DMS 273 treated with DMSO at 0.1 percent for 48 hours (cell line): ENCODE measurements around the gene DSG4.

Experiments
- DNase-seq: peaks from one replicate; lab custom pipeline; 2025; lab: John Stamatoyannopoulos, UW

DSG4 gene

GRCh38 chr18:31407649-31408048 is 31.1 kb downstream of the DSG4 start:
- DNase-seq, result no peak

- DNase-seq, result no peak
Observed at GRCh38 chr18:31409276-31409675, 32.7 kb downstream of the DSG4 start.

- no peak for DNase-seq
Observed at GRCh38 chr18:31410716-31411483, 34.3 kb downstream of the DSG4 start.

- no peak for DNase-seq
Observed at GRCh38 chr18:31413137-31413536, 36.6 kb downstream of the DSG4 start.

DNA sequence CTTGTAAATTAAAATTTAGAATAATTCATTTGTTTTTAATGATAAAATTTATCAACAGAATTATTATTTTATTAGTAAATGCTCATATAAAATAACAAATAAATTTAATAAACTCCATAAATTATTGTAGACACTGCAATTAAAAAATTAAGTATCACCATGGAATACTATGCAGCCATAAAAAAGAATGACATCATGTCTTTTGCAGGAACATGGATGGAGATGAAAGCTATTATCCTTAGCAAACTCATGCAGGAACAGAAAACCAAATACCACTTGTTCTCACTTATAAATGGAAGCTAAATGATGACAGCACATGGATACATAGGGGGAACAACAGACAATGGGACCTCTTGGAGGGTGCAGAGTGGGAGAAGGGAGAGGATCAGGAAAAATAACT is 41.3 kb downstream of the DSG4 start:
- DNase-seq, result no peak

DNA sequence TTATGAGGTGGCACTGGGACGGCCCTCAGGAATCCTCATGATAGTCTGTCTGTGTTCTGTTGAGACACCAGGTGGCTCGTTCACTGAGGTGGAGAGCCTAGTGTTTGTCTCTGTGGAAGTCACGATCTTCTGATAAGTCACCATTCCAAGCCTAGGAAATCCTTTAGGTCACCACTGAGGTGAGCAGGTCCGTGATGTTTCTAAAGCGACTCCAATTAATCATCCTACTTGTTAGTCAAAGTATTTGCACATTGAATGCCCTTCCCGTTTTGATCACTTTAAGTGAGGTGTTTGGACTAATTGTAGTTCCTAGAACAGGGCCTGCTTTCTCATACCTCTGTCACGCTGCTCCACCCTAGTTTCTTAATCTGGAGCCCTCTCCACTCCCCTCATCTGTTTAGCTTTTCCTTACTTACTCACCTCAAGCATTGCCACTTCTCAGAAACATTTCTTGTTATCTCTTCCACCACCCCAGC is 42.9 kb downstream of the DSG4 start:
- DNase-seq, result no peak

- DNase-seq, result no peak
Observed at GRCh38 chr18:31420032-31420431, 43.5 kb downstream of the DSG4 start.

- no peak for DNase-seq
Observed at GRCh38 chr18:31420524-31420923, 43.9 kb downstream of the DSG4 start.

- no peak for DNase-seq
Observed at GRCh38 chr18:31424383-31424988, 47.9 kb downstream of the DSG4 start.

DNA sequence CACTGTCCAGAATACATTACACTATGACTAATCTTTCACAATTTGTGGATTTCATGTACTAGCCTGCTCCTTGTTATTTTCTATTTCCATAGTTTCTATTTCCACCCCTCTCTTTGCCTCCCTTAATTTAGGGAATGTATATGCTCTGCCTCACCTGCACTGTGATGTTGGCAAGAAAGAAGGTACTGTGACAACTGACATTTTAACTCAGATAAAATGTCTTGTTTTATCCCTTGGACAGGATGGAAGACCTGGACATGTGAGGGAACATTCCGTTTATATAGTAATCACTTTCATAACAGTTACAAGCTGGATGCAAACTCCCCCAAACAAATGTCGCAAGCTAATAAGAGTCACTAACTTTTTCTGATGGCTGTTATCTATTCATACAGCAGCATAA is 49.4 kb downstream of the DSG4 start:
- DNase-seq, result no peak

DNA sequence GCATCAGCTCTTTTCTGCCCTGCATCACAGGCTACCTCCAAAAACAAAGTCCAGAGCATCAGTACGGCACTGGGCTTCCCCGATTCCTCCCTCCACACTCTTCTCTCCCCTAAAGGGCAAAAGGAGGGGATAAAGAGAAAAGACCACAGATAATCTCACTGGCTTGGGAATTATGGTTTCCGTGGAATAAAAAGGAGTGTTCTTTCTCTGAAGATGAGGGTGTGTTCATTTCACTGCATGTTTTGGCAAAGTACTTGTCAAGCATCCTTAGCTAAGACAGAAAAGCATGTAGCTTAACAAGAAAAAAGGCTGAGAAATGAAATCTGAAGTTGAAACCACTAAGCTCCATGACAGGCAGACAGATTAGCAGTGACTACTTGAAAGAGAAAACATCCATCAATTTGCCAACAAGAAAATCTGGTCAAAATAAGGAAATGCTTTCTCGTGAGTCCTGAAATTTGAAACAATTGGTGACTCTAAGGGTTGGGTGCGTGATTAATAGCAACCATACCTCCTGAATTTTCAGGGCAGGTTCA is 50.4 kb downstream of the DSG4 start:
- DNase-seq, result no peak

GRCh38 chr18:31428211-31428610 is 51.6 kb downstream of the DSG4 start:
- DNase-seq, result no peak

DNA sequence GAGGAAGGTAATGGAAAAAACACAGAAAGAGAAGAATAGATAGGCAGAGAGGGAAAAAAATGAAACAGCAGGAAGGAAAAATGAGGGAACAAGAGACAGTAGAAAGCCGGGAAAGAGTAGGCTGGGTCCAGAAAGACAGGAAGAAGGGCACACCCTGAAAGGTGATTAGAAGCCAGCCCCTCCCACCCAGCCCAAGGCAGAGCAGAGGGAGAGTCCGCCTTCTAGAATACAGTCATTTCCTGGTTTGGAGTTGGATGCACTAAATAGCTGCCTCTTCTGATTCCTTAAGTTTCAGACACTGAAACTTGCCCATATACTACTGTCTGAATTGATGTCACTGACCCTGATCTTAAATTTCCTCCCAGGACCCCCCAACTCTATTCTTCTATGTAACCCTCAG is 53.0 kb downstream of the DSG4 start:
- no peak for DNase-seq

DNA sequence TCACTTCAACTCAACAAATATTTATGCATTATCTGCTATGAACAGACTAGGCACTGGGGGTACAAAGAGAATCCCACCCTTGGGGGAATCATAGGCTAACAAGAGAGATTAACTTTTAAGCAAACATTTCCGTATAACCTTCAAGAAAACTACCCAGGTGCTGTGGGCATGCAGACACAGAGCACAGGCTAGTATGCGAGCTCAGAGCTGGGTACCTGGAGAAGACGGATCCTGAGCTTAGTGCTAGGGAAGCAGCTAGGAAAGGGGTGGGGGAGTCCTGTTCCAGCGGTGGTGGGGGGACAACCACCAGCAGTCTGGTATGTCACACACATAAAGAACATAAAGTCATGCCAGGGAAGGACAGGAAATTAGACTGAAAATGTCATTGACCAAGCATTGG is 53.5 kb downstream of the DSG4 start:
- no peak for DNase-seq

- DNase-seq, result no peak
Observed at GRCh38 chr18:31430554-31430953, 54.0 kb downstream of the DSG4 start.

DNA sequence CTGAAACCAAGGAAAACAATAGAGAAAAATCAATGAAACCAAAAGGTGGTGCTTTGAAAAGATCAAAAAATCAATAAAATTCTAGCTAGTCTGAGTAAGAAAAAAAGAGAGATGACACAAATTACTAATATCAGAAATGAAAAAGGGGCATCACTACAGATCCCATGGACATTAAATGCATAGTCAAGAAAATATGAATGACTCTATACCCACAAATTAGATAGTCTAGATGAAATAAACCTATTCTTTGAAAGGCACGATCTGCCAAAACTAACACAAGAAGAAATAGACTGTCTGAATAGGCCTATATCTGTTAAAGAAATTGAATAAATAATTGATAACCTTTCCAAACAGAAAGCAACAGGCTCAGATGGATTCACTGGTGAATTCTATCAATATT is 55.7 kb downstream of the DSG4 start:
- no peak for DNase-seq

GRCh38 chr18:31436825-31437224 is 60.2 kb downstream of the DSG4 start:
- DNase-seq, result no peak

- no peak for DNase-seq
Observed at GRCh38 chr18:31438402-31438801, 61.8 kb downstream of the DSG4 start.

DNA sequence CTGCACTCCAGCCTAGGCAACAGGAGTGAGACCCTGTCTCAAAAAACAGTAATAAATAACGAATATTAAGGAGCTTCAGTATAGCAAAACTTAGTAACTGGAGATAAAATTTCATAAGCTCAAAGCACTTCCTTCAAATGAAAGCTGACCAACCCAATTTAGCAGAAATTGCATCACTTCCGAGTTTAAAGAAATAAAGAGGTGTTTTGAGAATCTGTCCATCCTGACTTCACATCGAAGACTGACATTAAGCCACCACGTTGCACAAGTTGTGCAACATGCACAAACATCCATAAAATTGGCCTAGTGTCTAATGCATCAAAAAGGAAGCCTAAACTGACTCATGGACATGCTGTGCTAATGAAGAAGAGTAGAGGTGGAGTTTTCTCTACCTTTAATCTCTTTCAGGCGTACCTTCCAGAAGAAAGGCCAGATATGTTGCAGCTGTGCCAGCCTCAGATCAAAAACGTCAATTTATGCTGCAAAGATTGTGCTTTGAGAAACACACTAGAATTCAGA is 63.3 kb downstream of the DSG4 start:
- DNase-seq, result no peak

DNA sequence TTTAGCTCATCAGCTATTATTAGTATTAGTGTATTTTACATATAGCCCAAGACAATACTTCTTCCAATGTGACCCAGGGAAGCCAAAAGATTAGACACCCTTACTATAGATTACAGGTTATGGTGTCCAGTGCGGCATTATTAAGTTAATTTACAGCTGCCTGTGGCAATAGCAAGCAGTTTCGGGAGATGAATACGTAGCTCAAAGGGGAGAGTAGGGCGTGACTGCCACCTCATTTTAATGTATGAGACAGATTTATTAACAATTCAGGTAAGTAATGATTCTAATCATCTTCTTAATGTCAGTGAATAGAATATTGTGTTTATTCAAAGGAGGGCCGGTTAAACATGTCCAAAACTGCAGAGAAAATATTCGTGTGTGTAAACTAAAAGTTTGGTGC is 64.2 kb downstream of the DSG4 start:
- no peak for DNase-seq

GRCh38 chr18:31441493-31441892 is 64.9 kb downstream of the DSG4 start:
- DNase-seq, result no peak

DNA sequence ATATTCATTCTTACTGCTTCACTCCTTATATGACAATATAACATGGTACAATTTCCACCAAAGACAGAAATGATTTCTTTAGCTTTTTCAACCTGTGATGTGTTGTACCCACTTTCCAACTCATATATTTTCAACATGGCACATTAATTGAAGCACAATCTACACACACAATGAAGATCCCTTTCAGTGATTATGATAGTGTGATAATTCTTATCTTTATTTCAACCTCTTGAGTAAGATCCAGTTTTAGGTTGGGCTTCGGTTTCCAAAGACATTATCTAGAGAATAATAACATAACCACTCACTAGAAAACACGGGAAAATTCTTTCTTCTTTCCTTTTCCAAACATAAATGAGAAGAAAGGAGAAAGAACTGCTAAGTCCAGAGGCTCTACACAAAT is 67.6 kb downstream of the DSG4 start:
- DNase-seq, result no peak

DNA sequence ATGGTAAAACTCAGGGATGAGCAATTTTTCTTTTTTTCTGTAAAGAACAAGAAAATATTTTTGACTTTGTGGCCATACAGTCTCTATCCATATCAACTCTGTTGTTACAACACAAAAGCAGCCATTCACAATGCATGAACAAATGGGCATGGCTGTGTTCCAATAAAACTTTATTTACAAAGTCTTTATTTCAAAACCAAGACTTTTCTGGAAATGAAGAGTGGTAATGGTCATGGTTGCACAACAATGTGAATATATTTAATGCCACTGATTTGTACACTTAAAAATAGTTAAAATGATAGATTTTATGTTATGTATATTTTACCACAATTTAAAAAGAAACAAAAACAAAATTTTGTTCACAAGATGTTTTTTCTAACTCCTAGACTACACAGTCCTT is 69.3 kb downstream of the DSG4 start:
- DNase-seq, result no peak
